ENCODE measurements around the gene EMC10.
"Not testable (repeated sequence)": the region's sequence is repeated elsewhere in the genome, so short reads cannot be mapped to it uniquely, and the experiment has no call there.

The EMC10 gene

DNA sequence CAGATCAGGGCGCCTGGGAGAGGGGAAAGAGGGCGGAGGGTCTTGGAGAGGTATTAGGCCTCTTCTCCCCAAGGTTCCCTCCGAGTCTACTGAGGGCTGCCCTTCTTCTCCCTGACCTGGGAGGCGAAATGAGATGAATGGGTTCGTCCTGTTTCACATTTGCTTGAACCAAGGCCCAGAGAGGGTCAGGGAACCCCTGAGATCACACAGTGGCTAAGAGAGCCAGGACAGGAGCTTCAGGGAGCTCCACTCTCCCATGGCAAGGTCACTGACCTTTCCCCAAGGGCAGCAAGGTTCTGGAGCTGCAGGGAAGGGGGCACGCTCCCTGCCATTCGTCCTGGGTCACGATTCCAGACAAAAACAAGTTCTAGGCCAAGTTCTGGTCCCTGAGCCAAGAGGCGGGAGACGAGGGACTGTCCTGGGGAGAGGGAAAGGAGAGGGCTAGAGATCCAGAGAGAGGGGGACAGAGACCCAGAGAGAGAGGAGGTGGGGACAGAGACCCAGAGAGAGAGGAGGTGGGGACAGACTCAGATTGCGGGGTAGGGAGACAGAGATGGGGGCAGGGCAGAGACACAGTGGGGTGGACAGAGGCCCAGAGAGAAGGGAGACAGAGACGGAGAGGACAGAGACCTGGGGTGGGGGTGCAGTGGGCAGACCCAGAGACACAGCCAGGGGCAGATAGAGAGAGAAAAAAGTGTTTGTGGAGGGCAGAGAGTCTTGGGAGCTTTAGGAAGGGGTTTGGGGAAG lies 36.9 kb downstream of the EMC10 start:
- in situ Hi-C loops (cut with HindIII; ENCODE audit: low sequenced_read_pairs), result no loop called here

DNA sequence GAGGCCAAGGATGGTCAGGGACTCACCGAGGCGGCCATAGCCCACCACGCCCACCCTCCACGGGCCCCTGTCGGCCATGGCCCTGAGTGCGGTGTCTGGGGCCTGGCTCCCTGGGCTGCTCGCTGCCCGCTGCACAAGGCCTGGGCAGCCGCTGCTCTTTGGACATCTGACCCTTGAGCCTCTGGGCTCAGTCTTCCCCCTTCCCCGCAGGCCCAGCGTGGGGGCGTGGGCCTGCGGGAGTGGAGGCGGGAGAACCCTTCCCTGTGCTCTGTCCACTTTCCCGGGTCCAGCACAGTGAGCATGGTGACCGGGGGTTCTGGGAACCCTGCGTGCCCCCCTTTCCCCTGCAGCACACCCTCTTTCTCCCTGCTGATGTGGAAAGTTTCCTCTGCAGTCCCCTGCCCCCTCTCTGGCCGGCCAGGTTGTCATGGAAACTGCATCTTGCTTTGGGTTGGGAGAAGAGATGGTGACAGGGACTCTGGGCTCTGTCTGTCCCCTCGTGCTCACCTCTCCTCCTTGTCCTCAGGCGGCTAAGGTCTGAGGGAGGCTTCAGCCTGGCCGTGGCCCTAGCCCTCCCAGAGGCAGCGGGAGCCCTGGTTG lies 37.5 kb downstream of the EMC10 start, which contains the start of gene ASPDH:
TSS of gene ASPDH (minus strand) at position 168 of the 600 bp plus-strand sequence. CDS start at position 78, 90 bp downstream.
- in situ Hi-C loops (cut with HindIII; ENCODE audit: low sequenced_read_pairs), result no loop called here

DNA sequence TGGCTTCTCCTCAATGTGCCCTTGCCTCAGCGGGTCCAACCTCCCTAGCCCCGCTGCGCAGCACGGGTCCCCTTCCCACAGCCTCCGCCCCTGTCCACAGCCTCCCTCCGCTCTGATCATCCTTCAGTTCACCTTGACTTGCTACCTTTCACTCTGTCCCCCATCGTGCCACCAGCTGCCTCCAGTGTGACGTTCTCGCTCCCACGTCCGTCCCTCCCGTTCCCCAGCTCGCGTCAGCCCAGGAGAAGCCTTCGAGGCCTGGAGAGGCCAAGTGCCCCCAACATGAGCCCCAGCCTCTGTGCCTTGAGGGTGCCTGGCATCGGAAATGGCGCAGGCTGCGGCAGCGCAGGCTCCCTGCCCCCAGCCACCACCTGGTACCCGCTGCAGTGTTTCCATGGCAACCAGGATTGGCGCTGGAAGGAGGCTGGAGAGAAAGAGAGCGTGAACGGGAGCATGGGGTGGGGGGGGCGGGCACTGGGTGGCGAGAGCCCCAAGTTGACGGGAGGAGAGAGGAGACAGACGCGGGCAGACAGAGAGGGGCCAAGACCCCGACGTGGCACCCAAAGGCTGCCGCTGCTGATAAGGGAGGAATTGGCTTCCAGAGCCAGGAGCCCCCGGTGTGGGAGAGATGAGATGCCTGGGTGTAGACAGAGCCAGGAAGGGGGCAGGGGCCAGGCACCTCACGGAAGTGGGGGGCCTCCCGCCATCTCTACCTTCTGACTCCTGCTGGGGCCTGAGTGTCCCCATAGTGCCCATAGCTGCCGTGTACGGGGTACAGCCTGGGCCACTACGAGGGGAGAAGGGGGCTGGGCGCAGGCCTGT lies 38.2 kb downstream of the EMC10 start:
- in situ Hi-C loops (cut with HindIII; ENCODE audit: low sequenced_read_pairs), result no loop called here

DNA sequence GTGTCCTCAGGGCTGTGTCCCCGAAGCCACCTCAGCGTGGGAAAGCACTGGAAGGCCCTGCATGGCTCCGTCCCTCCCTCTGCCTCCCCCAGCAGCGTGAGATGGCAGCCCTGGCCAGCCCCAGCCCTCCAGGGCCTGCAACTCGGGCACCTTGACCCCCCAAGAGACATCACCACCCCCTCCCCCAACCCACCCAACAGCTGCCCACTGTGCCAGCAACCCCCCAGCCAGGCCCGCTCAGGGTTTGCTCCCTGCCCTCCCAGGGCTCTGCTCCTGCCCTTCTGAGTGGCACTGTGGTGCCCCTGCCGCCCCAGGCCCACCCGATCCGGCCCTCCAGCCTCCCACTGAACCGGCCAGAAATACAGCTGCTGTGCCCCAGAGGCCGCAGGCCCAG lies 38.9 kb downstream of the EMC10 start:
- in situ Hi-C loops (cut with HindIII; ENCODE audit: low sequenced_read_pairs), result no loop called here

DNA sequence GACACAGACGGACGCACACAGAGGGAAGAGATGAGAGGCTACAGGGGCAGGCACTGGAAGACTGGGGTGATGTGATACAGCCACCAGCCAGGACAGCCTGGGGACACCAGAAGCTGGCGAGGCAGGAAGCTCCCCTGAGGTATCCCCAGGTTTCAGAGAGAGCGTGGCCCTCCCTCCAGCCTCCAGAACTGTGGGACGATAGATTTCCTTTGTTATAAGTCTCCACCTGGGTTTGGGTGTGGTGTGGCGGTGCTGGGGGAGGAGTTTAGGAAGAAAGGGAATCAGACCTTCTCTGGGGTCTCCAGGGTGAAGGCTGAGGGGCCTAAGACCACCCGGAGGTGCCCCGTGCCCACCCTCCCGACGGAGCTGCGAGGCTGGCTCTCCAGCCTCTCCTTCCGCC lies 40.1 kb downstream of the EMC10 start:
- in situ Hi-C loops (cut with HindIII; ENCODE audit: low sequenced_read_pairs), result no loop called here

DNA sequence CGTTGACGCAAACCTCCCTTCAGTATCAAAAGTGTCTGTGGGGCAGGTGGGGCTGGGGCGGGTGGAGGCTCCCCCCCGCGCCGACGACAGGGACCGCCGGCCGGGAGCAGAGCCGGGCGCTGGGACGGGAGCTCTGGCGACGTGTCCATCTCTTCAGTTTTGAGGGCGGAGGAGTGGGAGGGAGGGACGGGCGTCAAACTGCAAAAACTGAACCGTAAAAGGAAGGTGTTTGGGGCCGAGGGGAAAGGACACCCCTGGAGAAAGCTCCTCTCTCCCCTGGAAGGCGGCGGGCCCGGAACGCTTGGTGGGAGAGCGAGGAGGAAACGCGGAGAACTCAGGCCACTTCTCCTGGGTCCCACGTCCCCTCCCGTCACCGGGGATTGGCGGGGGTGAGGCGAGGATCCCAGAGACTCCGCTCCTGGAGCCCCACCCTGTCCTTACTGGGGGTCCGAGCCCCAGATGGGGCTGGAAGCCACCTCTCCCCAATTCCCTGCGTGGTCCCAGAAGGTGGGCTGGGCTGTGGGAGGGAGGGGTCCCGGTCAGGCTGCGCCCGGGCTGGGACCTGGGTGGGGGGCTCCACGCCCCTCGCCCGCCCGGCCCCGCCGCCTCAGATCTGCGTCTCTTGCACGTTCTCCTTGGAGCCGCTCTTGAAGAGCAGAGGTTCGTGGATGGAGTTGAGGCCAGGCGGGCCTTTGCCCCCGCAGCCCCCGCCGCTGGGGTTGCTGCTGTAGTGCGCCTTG lies 40.8 kb downstream of the EMC10 start:
- in situ Hi-C loops (cut with HindIII; ENCODE audit: low sequenced_read_pairs), result no loop called here

DNA sequence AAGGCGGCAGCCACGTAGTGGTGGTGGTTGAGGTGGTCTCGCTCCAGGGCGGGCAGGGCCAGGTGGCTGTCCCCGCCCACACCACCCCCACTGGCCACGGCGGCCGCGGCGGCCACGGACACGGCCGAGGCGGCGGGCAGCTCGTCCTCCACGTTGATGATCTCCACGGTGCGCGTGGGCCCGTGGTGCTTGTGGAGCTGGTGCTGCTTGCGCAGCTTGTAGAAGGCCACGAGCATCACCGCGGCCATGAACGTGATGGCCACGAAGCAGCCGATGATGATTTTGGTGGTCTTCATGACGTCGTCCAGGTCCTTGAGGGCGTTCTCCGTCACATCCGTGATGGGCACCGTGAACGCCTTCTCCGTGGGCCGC lies 41.4 kb downstream of the EMC10 start:
- in situ Hi-C loops (cut with HindIII; ENCODE audit: low sequenced_read_pairs), result no loop called here

DNA sequence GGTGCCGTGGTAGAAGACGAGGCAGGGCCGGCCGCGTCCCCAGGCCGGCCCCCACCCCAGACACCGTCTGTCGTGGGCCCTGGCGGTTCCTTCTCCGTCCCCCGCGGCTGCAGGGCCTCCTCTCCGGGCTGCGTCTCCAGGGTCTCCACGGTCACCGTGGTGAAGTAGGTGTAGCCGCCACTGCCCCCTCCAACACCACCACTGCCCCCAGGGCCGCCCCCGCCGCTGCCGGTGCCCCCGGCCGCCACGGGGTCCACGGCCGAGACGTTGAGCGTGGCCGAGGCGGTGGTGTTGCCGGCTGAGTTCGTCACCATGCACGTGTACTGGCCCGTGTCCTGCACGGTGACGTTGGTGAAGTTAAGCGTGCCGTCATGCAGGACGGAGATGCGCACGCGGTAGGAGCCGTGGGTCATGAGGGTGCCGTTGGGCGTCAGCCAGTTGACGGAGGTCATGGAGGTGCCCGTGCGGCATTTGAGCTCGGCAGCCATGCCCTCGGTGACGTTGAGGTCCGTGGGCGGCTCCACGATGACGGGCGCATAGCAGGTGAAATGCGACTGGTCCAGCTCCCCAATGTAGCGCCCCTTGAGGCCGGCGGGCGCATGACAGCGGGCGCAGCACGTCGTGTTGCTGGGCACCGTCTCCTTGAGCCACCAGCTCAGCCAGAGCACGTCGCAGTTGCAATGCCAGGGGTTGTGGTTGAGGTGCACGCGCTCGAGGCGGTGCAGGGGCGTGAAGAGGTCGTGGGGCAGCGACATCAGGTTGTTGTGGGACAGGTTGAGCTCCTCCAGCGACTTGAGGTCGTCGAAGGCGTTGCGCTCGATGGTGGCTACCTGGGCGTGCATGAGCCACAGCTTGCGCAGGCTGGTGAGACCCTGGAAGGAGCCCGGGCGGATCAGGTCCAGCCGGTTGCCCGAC lies 42.0 kb downstream of the EMC10 start:
- in situ Hi-C loops (cut with HindIII; ENCODE audit: low sequenced_read_pairs), result no loop called here

DNA sequence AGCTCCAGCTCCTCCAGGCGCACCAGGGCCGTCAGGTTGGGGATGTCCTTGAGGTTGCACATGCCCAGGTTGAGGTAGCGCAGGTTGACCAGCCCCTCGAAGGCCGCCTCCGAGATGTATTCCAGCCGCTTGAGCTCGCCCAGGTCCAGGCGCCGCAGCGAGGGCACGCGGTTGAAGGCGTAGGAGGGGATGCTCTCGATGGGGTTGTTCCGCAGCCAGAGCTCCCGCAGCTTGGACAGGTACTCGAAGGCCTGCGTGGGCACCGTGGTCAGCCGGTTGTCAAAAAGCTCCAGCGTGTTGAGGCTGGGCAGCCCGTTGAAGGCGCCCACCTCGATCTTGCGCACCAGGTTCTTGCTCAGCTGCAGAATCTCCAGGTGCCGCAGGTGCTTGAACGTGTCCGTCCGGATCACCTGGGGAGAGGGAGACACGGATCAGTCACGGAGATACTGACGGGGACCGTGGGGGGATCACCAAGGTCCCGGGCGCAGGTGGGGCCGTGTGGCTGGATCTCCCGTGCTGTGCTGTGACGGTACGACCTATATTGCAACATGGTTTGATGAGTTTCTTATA lies 42.8 kb downstream of the EMC10 start:
- in situ Hi-C loops (cut with HindIII; ENCODE audit: low sequenced_read_pairs), result no loop called here

DNA sequence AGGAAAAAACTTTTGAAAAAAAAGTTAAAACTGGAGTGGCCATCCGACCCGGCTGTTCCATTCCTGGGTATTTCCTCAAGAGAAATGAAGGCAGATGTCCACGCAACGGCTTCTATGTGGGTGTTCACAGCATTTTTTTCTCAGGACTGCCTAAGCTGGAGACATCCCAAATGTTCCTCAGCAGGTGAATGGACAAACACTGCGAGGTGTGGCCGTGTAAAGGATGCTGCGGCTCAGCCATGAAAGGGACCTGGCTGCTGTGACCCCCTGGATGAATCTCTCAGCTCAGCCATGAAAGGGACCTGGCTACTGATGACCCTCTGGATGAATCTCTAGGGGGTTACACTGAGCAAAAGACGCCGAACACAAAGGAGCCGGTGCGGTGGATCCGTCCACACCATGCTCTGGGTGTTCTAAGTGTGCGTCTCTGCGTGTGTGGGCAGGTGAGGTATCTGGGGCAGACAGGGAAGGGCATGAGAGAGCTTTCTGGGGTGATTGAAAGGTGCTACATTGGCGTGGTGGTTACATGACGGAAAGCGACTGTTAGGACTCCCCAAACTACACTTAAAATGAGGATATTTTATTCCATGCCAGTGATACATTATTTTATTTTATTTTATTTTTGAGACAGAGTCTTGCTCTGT lies 44.6 kb downstream of the EMC10 start:
- in situ Hi-C loops (cut with HindIII; ENCODE audit: low sequenced_read_pairs), result no loop called here

DNA sequence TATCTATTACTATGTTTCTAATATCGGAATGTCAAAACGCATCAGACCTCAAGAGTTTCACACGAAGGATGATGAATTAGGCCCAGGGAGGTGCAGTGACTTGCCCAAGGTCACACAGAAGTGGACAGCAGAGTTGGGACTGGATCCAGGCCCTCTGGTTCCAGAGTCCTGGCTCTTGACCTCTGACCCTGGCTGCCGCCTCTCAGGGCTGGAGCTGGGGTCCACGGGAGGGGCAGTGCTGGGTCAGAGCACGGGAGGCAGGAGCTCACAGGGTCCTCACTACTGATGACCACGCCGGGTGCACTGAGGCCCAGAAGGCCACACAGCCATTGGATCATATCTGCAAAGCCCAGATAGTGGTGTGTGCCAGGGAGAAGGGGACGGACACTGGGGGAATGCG lies 46.6 kb downstream of the EMC10 start:
- in situ Hi-C loops (cut with HindIII; ENCODE audit: low sequenced_read_pairs), result no loop called here

DNA sequence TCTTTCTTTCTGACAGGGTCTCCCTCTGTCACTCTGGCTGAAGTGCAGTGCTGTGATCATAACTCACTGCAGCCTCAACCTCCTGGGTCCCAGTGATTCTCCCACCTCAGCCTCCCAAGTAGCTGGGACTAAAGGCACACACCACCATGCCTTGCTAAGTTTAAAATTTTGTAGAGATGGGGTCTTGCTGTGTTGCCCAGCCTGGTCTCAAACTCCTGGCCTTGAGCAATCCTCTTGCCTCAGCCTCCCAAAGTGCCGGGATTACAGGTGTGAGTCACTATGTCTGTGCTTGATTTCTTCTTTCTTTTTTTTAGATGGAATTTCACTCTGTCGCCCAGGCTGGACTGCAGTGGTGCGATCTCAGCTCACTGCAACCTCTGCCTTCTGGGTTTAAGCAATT lies 51.7 kb downstream of the EMC10 start:
- in situ Hi-C loops (cut with HindIII; ENCODE audit: low sequenced_read_pairs), result not testable (repeated sequence)

DNA sequence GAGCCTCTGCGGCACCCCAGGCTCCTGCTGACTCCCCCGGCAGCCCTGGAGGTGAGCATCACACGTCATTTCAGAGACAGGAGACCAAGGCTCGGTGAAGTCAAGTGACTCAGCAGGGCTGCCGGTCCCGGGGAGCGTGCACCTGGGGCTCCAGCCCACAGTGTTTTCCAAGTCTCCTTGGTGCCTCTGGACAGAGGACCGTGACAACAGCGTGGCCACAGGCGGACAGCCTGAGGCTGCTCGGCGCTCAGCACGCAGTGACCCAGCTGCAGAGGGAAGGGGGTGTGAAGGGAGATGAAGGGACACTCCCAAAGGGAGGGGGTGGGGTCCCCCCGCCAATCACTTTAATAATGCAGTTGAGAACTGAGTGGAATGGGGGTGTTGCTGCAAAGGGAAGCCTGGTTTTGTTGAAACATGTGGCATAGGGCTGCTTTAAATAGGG lies 54.9 kb downstream of the EMC10 start:
- in situ Hi-C loops (cut with HindIII; ENCODE audit: low sequenced_read_pairs), result no loop called here

DNA sequence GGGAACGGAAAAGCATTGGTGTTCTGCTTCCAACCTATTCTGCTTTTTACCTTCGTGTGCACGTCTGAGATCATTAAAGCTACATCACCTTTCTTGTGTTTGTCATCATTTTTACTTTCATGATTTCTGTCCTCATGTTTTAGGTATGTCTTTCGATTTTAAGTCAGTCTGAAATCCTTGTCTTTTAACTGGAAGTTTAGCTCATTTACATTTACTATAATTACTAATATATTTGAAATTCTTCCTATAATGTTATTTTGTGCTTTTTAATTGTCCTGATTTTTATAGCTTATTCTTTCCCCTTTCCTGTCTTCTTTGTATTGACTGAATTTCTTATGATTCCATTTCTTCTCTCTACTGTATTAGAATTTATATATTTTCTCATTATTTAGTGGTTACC lies 56.6 kb downstream of the EMC10 start:
- in situ Hi-C loops (cut with HindIII; ENCODE audit: low sequenced_read_pairs), result no loop called here

DNA sequence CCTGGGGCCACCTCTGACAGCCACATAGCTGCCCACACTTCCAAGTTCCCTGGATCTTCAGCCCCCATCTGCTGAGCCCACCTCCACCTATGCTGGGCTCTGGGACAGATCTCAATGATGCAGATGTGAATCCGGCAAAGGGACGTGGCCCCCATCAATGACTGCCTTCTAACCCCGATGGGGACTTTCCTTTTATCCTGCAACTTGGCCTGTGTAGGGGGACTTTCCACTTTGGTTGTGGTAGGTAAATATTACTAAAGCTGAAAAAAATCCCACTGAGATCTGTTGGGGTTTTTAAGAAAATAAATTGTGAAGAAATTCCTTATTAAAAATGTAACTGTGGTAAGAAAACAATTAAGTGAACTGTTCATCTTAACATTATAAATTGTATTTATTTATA lies 58.2 kb downstream of the EMC10 start:
- in situ Hi-C loops (cut with HindIII; ENCODE audit: low sequenced_read_pairs), result no loop called here

DNA sequence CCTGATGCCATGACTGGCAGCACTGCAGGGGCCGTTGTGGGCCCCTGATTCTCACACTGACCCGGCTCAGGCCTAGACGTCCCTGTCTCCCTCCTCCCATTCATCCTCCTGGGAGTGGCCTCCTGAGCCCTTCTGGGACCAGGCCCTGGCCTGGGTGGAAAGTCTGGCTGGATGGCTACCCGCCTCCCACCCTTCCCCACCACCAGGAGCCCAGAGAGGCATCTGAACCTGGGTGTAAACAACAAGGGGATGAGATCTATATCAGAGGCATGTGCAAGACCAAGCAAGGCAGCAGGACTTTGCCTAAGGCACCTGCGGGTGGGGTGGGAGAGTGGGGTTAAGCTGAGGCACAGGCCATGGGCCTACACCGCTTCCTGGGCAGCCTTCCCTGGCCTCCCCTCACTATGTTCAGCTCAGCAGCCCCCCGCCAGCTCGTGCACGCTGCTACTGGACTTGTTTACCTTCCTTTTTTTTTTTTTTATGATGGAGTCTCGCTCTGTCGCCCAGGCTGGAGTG lies 59.4 kb downstream of the EMC10 start:
- in situ Hi-C loops (cut with HindIII; ENCODE audit: low sequenced_read_pairs), result no loop called here

DNA sequence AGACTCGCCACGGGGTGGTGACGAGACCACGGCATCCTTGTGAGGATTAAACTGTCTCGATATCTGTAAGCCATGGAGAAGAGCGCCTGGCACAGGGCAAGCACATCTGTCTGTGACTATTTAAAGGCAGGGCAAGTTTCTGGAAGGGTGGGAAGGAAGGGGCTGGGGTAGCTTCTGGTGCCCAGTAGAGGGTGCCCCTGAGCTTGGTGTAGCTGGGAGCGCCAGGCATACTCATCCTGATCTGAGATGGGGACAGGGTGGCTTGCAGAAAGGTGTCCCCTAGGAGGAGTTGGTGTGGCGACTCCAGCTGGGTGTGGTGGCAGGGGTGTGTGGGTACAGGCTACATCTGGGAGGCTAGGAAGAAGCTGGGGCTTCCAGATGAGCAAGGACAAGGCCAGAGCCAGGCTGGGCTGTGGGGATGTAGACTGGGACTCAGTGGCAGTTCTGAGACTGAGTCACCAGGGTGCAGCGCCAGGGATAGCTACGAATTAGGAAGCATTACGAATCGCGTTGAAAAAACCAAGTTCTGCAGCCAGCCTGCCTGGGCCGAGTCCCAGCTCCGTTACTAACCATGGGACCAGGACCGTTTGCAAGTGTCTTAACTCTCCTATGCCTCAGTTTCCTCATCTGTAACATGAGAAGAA lies 60.5 kb downstream of the EMC10 start:
- in situ Hi-C loops (cut with HindIII; ENCODE audit: low sequenced_read_pairs), result no loop called here

DNA sequence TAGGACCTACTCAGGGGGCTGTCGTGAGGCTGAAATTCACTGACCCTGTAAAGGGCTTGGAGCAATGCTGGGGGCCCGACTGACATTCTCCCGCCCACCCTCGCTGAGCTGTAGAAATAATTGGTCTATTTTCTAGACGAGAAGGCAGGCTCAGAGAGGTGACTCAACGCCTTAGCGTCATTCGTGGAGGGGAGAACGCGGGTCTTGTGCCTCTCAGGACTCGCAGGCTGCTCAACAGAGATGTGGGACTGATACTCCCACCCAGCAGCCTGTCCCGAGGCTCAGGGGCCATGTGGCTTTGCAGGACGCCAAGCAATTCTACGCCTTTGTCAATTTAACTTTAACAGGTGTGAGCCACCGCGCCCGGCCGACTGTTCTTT lies 61.0 kb downstream of the EMC10 start:
- in situ Hi-C loops (cut with HindIII; ENCODE audit: low sequenced_read_pairs), result no loop called here

DNA sequence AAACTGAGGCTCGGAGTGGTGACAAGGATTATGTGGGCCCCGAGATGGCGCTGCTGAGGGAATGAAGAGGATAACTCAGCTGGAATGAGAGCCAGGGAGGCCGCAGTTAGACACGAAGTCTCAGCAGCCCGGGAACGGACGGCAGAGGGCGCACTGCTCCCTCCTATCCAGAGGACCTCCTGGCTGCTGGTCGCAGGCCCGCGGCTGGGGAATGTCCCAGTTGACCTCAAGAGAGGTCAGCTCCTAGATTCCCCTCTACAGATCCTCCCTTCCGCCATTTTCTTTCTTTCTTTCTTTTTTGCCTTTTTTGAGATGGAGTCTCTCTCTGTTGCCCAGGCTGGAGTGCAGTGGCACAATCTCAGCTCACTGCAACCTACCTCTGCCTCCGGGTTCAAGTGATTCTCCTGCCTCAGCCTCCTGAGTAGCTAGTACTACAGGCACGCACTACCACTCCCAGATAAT lies 61.5 kb downstream of the EMC10 start:
- in situ Hi-C loops (cut with HindIII; ENCODE audit: low sequenced_read_pairs), result no loop called here

All from DLD1 (cell line).